ENCODE results near the gene HMX2. TPM values are rescaled to one million over a fixed set of nuclear protein-coding genes. Genes with fewer than 3 reads are reported as not detected.

Gene HMX2
- total RNA-seq, 1 experiment from 2014 or later, result 0.46 TPM

- Mint-ChIP-seq H3K9me3 (peaks cover 0 to 8% of the 10 kb centered on the region in 2 experiments; a peak in 4 of 5 replicates), H3K4me1 (peaks cover 35 to 71% of the 10 kb centered on the region in 2 experiments), H3K4me3 (peak overlapping the region; percentile 1 to 70; a peak in 4 of 5 replicates), H3K27me3 (ENCODE audit: low read depth) (peaks cover 100% of the 10 kb centered on the region), H3K27ac (no peak overlapping the region), H3K36me3 (ENCODE audit: insufficient read depth in 1 of 3, low read depth in 3 of 3) (no peaks in the 10 kb centered on the region; a peak in 1 of 7 replicates)
- no peak for TF ChIP-seq CTCF (conservative IDR thresholded peaks at IDR 0.05)
- Histone ChIP-seq H2AFZ (ENCODE audit: low read length) (no peak overlapping the region), H3K79me2 (ENCODE audit: insufficient read depth, low read length) (no peaks in the 10 kb centered on the region), H3K23ac (ENCODE audit: insufficient read length, low read depth, low read length) (no peak overlapping the region), H2AK5ac (ENCODE audit: insufficient read length, low read length) (no peak overlapping the region), H3K9me3 (ENCODE audit: control insufficient read depth, low read depth, low read length) (no peaks in the 10 kb centered on the region), H3K14ac (ENCODE audit: insufficient read depth, low read length) (no peak overlapping the region), H3K23me2 (ENCODE audit: insufficient read length, low read depth, low read length, poor library complexity, severe bottlenecking) (peaks cover 14% of the 10 kb centered on the region), H3K27ac (ENCODE audit: insufficient read length, low read depth, low read length) (no peak overlapping the region), H2BK120ac (ENCODE audit: low read depth, low read length, poor library complexity, severe bottlenecking) (no peak overlapping the region), H4K91ac (ENCODE audit: insufficient read length, low read depth, low read length) (no peak overlapping the region), H3K27me3 (ENCODE audit: insufficient read depth, low read length) (peaks cover 90% of the 10 kb centered on the region), H3K4me2 (ENCODE audit: insufficient read depth, insufficient read length, low read length) (peak overlapping the region; percentile 6), H2BK20ac (ENCODE audit: low read depth, low read length, poor library complexity, severe bottlenecking) (no peak overlapping the region), H3K79me1 (ENCODE audit: insufficient read depth, low read depth, low read length, poor library complexity, severe bottlenecking) (no peaks in the 10 kb centered on the region), H2BK5ac (ENCODE audit: insufficient read length, low read length) (no peak overlapping the region), H2BK12ac (ENCODE audit: insufficient read length, low read depth, low read length) (no peak overlapping the region), H3K4me1 (ENCODE audit: insufficient read depth, low read length) (no peaks in the 10 kb centered on the region; the same call in 1 of the 2 replicates), H4K5ac (ENCODE audit: insufficient read length, low read depth, low read length) (no peak overlapping the region), H4K20me1 (ENCODE audit: control insufficient read depth, insufficient read depth, insufficient read length) (no peaks in the 10 kb centered on the region), H2BK15ac (ENCODE audit: low read depth, low read length) (no peak overlapping the region), H3K18ac (ENCODE audit: insufficient read length, low read depth, low read length) (no peak overlapping the region), H3T11ph (ENCODE audit: low read length) (no peak overlapping the region), H3K4ac (ENCODE audit: low read depth, low read length) (no peak overlapping the region), H3K56ac (ENCODE audit: insufficient read length, low read depth, low read length) (no peak overlapping the region), H3K9ac (ENCODE audit: extremely low read depth, insufficient read length, low read length) (no peak overlapping the region), H4K8ac (replicated peaks; ENCODE audit: insufficient read length, low read depth, low read length) (no peak overlapping the region)
- no CpG with 5 or more reads among the region's 33 CpGs for WGBS (ENCODE audit: extremely low coverage, insufficient read length, low lambda C conversion rate)
- no peak for DNase-seq
Measured at GRCh38 chr10:123143162-123143824, 4.6 kb upstream of the HMX2 start.
